ENCODE measurements around the gene AHCYL2.

- no peak for TF ChIP-seq SMC3 (conservative IDR thresholded peaks at IDR 0.05; ENCODE audit: poor library complexity)
- TF ChIP-seq CTCF (IDR thresholded peaks at IDR 0.05; ENCODE audit: poor library complexity, severe bottlenecking), result no peak
- no peak for TF ChIP-seq EZH2 (IDR thresholded peaks at IDR 0.05; ENCODE audit: borderline replicate concordance, insufficient read depth, low read length, poor library complexity, severe bottlenecking)
- no peak for TF ChIP-seq POLR2AphosphoS5 (IDR thresholded peaks at IDR 0.05)
- TF ChIP-seq EP300 (conservative IDR thresholded peaks at IDR 0.05; ENCODE audit: poor library complexity, severe bottlenecking), result no peak
These were observed 88.5 kb downstream of the AHCYL2 start for GRCh38 chr7:129313282-129313681.

Data from neural cell (in vitro differentiated cells).